Renal cortex interstitium (tissue), 11 donors: Measurements from ENCODE around the gene PRKAR1B. TPM values are rescaled to one million over a fixed set of nuclear protein-coding genes. Genes with fewer than 3 reads are reported as not detected.
A peak's percentile ranks its signal among the peaks of the same experiment; 100 is the strongest.
"Not testable (repeated sequence)": the region's sequence is repeated elsewhere in the genome, so short reads cannot be mapped to it uniquely, and the experiment has no call there.

ENCODE experiments used
- DNase-seq, 11 donors: peaks; one replicate each; pipeline ENCODE4 v3.0.0-alpha.2; 2013; ENCODE audit warnings: low read depth in 9 of 11, low spot score in 4 of 11; ENCODE audit errors: extremely low read depth in 1 of 11
- polyA plus RNA-seq, 3 donors: library from polyadenylated mRNA; unstranded; fragments of 120-200 nt; gene quantifications; one replicate each; pipeline ENCODE4 v1.2.1, GENCODE V29; 2013; ENCODE audit not compliant: insufficient read length in 3 of 3

PRKAR1B gene
- polyA plus RNA-seq, 3 donors = 31.7 to 43.1 (median 41.8) TPM

DNA sequence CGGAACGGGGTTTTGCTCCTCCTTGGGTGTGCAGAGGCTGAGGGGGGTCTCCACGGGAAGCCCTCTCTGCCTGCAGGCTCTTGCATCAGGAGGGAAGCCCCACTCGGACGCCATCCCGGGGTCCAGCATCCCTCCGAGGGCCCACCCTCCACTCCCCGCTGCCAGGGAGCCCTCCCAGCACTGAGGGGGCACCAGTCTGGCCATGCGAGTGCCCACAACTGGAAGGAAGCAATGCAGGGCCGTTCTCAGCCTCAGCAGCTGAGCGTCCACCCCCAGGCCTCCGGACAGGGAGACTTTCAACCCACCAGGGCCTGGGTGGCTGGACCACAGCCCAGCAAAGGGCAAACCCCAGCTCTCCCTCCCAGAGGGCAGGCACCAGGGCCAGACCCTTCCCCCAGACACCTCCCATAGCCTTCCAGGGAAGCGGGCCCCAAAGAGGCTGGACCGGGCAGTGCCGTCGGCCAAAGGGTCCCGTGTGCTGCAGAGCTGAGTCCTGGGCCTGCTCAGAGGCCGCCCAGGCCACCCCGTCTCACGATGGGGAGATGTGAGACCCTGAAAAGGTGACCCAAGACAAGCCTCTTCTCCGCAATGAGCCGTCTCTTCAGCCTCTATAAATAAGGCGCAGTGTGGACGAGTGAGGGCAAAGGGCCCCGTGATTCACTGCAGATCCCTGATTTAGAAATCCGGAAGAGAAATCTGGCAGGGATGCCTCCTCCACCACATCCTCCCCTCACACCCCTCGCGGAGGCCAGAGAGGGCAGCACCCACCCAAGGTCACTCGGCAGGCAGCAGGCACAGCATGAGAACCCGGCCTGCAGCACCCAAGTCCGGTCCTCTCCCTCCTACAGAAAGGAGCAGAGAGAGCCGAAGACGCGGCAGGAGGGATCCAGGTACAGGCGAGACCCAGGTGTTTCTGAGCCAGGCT, 82.4 kb downstream of the PRKAR1B start:
- DNase-seq = no peak

GRCh38 chr7:641966-642365, 85.1 kb downstream of the PRKAR1B start:
- DNase-seq = no peak

- no peak for DNase-seq
Observed at GRCh38 chr7:641269-641671, 85.8 kb downstream of the PRKAR1B start.

DNA sequence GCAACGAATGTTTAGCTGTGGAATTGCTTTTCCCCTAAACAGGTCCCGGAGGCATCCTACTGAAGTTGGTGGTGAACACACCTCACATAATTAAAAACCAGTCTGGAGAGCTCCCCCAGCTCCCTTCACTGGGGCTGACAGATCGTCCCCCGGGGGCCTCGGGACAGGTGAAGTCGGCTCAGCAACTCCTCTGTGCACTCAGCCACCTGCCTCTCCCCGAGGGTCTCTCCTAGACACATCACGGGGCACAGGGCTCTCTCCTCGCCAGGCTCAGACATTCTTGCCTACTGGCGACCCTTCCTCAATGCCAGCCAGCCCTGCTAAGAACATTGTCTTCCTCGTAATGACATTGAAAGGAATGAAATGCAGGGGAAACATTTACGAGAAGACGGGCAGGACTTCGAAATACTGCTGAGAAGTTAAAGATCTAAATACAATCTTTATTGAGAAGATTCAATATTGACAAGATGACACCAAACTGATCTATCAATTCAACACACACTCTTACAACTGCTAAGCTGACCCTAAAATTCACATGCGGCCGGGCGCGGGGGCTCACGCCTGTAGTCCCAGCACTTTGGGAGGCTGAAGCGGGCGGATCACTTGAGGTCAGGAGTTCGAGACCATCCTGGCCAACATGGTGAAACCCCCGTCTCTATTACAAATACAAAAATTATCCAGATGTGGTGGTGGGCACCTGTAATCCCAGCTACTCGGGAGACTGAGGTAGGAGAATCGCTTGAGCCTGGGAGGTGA, 88.6 kb downstream of the PRKAR1B start:
- DNase-seq = no peak

GRCh38 chr7:637826-638225, 89.3 kb downstream of the PRKAR1B start:
- DNase-seq = no peak

DNA sequence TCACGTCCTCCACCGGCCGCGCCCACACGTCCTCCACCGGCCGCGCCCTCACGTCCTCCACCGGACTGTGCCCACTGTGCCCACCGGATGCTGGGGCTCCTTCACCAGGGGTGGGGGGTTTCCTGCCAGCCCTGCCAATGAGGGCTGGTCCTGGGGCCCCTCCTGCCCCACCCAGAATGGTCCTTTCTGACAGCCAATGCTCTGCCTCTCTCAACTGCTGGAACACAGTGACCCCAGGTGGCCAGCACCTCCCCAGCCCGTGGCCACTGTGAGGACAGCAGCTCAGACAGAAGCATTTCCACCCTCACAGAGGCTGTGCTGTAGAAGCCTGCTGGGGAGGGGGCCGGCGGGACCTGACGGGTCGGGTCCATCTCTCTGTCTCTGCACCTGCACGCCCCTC, 90.7 kb downstream of the PRKAR1B start:
- DNase-seq = no peak

DNA sequence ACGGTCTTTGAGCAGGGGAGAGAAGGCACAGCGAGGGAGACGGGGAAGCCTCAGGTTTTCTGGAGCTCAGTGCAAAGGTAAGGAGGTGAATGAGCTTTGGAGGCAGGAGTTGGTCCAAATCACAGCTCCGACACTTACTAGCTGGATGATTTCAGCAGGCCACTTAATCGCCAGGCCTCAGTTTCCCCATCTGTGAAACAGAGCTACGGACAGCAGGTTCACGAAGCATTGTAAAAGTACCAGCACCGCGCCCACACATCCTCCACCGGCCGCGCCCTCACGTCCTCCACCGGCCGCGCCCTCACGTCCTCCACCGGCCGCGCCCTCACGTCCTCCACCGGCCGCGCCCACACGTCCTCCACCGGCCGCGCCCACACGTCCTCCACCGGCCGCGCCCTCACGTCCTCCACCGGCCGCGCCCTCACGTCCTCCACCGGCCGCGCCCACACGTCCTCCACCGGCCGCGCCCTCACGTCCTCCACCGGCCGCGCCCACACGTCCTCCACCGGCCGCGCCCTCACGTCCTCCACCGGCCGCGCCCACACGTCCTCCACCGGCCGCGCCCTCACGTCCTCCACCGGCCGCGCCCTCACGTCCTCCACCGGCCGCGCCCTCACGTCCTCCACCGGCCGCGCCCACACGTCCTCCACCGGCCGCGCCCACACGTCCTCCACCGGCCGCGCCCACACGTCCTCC, 91.2 kb downstream of the PRKAR1B start:
- not testable (repeated sequence) for DNase-seq

- DNase-seq = no peak
Observed at GRCh38 chr7:635227-635626, 91.9 kb downstream of the PRKAR1B start.

DNA sequence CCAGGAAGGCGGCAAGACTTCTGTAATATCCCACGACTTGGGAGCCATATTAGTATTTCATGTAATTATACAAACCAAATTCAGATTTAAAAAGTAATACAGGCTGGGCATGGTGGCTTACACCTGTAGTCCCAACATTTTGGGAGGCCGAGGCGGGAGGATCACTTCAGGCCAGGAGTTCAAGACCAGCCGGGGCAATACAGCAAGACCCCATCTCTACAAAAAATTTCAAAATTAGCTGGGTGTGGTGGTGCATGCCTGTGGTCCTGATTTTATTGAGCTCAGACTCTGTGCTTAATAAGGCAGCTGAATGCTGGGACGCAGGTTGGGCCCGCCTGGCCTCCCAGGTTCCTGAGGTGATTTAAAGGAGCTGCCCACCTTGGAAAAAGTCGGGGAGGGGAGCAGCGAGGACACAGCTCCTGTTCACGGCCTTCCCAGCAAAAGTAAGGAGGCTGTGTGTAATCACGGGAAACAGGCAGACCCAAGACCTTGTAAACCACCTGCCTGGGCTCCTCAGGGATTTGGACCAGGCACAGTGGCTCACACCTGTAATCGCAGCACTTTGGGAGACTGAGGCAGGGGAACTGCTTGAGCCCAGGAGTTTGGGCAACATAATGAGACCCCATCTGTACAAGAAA, 93.6 kb downstream of the PRKAR1B start:
- no peak for DNase-seq

- DNase-seq = no peak
Observed at GRCh38 chr7:632831-633210, 94.3 kb downstream of the PRKAR1B start.

DNA sequence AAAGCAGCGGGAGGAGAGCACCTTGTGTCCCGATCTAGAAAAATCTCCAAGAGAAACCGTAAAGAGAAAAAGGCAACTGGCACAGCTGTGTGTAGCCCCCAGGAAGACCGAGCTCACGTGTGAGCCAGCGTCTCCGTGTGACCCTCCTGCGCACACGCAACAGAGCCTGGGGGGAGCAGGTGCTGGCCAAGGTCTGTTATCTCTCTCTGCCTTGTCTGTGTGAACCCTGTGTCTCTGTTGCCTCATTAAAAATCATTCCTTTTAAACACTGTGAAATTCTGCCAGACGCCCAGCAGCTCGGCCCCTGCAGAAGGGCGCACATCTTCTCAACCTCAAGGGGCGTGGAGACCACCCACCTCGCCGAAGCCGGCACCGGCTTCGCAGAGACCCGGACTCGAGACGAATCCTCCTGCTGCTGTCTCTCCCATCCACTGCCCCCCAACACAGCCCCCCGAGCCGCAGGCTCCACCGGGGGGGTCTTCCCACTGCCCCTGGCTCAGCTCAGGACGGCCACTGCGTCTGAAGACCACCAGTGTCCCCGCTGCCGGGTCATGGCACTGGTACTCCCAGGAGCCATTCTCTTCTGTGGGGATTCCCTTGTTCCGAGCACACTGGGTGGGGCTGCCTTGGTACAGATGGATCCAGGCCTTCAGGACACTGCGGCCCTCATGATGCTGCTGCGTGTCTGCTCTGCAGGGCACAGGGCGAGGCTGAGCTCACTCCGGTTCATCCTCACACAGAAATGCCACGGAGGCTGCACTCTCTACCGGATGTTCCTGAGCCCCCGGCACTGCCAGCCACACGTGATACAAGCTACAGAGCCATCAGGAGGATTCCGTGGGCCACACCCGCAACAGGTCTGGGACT, 94.9 kb downstream of the PRKAR1B start:
- no peak for DNase-seq

GRCh38 chr7:631291-631711, 95.8 kb downstream of the PRKAR1B start:
- DNase-seq = no peak

GRCh38 chr7:630539-630938, 96.5 kb downstream of the PRKAR1B start:
- DNase-seq = no peak

GRCh38 chr7:630111-630511, 97.0 kb downstream of the PRKAR1B start:
- DNase-seq = no peak

DNA sequence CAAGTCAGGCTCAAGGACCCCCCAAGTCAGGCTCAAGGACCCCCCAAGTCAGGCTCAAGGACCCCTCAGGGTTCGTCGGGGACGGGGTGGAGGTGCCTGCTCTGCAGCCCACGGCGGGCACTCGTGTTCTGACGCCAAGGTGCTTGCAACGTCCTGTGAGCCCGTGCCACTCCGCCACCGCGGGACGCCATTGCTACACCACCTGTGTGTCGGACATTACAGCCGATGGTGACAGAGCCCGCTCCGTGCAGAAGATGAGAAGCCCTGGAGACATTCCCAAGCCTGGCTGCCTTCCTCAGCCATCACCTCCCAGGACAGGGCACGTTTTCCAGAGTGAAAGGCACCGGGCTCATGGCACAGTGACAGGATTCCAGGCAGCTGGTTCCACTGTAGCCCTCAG, 98.3 kb downstream of the PRKAR1B start:
- no peak for DNase-seq

DNA sequence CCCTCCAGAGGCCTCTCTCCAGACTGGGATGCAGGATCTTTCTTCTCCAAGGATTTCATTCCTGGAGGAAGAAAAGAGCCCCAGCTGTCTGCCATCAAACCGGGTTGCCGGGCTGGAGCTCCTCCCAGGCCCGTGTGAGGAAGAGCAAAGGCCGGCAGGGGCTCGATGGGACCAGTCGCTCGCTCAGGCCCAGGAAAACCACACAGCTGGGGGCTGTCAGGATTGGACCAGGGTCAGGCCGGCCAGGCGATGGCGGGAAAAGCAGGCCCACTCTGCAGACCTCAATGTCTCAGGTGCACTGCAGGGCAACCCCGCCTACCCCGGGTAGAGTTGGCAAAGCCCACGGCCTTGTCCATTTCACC, 98.7 kb downstream of the PRKAR1B start:
- DNase-seq = peak in 4 of 11 donors; percentile 39 to 57 (median 46)

DNA sequence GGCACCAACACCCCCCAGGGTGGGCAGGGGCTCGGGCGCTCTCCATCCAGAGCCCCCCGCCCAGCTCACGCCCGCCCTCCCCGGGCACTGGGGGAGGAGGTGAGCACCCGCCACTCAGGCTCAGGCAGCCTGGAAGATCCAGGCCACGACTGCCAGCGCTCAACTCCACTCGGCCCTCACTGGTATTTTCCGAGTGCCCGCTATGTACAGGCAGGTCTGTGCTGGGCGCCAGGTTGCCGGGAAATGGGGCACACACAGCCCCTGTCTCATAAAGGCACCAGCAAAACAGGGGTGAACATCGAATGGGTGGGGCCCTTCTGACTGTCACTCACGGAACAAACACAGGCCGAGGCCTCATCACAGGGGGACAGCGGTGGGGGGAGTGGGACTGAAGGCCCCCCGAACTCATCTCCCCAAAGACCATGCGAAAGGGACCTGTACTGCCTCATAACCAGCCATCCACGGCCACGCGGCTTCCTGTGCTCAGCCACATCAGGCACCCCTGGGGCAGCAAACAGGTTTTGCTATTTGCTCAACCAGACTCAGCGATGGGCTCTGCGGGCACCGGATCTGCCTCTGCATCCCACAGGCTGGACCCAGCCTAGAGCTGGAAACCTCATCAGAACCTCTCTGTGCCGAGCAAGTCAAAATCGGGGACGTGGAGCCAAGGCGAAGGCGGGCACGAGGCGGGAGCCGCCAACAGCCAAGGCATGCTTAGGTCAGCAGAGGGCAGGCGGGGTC, 99.2 kb downstream of the PRKAR1B start:
- no peak for DNase-seq
